ENCODE results near the gene ATXN2L.

DNA sequence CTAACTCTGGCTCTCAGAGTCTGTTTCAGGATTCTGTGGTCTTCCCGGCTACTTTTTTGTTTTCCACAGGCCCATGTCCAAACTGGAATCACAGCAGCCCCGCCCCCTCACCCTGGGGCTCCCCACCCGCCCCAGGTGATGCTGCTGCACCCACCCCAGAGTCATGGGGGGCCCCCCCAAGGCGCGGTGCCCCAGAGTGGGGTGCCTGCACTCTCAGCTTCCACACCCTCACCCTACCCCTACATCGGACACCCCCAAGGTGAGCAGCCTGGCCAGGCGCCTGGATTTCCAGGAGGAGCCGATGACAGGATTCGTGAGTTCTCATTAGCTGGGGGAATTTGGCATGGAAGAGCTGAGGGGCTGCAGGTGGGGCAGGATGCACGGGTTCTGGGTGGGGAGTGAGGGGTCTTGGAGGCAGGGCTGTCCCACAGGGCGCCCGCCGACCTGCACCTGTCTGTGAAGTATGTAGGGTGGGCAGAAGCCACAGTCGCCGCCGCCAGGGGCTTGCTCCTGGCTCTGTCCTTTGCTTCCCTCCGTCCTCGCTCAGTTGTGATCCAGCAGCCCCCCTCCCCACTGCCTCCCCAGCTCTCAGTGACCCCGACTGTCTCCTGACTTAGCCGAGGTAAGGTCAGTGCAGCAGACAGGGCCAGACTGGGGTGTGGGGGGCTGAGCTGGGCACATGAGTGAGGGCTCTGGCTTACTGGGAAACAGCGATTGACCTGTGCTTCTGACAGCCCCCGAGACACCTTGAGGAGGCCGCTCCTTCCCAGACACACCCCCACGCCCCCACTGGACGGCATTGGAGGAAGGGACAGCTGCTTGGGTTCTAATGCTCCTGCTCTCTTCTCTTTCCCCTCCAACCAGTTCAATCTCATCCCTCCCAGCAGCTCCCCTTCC, 13.3 kb downstream of the ATXN2L start:
- TF ChIP-seq, protein P1, sequence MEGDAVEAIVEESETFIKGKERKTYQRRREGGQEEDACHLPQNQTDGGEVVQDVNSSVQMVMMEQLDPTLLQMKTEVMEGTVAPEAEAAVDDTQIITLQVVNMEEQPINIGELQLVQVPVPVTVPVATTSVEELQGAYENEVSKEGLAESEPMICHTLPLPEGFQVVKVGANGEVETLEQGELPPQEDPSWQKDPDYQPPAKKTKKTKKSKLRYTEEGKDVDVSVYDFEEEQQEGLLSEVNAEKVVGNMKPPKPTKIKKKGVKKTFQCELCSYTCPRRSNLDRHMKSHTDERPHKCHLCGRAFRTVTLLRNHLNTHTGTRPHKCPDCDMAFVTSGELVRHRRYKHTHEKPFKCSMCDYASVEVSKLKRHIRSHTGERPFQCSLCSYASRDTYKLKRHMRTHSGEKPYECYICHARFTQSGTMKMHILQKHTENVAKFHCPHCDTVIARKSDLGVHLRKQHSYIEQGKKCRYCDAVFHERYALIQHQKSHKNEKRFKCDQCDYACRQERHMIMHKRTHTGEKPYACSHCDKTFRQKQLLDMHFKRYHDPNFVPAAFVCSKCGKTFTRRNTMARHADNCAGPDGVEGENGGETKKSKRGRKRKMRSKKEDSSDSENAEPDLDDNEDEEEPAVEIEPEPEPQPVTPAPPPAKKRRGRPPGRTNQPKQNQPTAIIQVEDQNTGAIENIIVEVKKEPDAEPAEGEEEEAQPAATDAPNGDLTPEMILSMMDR (conservative IDR thresholded peaks at IDR 0.05; ENCODE audit: low read depth, low read length), result no peak
- TF ChIP-seq EZH2 (IDR thresholded peaks at IDR 0.05; ENCODE audit: borderline replicate concordance, low read depth, low read length, poor library complexity, severe bottlenecking), result no peak

All from A673 (cell line).